ENCODE data around the gene FAM193A. TPM values are rescaled to one million over a fixed set of nuclear protein-coding genes. Genes with fewer than 3 reads are reported as not detected.

The FAM193A gene
- total RNA-seq, 4 donors from 2014 or later = 9.8 to 18.7 (median 16.4) TPM

GRCh38 chr4:2515830-2516550 lies 20.5 kb upstream of the FAM193A start:
- TF ChIP-seq CTCF (IDR thresholded peaks at IDR 0.05) = no peak
- TF ChIP-seq POLR2A (IDR thresholded peaks at IDR 0.05) = no peak
- no peaks in the 10 kb centered on the region for H3K9me3 ChIP-seq
- intact Hi-C loops (cut with DNase I) = no loop called here
- WGBS, 2 donors = 67 to 81% methylated on average over 3 of the region's 4 CpGs
- no peak overlapping the region for H3K4me3 ChIP-seq
- H3K27ac ChIP-seq = peak overlapping the region in 1 of 4 donors; percentile 21
- DNase-seq = no peak
- peaks cover 0 to 8% (median 0%) of the 10 kb centered on the region in 3 donors for H3K4me1 ChIP-seq
- peaks cover 21 to 54% (median 28%) of the 10 kb centered on the region in 3 donors for H3K36me3 ChIP-seq
- H3K27me3 ChIP-seq = no peaks in the 10 kb centered on the region

GRCh38 chr4:2516635-2517034 lies 19.8 kb upstream of the FAM193A start:
- H3K4me3 ChIP-seq = no peak overlapping the region
- TF ChIP-seq POLR2A (IDR thresholded peaks at IDR 0.05) = no peak
- no peak for TF ChIP-seq CTCF (IDR thresholded peaks at IDR 0.05)
- no peak for DNase-seq
- intact Hi-C loops (cut with DNase I) = no loop called here
- 80 to 89% methylated on average over 2 of the region's 2 CpGs for WGBS, 2 donors
- H3K9me3 ChIP-seq = no peaks in the 10 kb centered on the region
- H3K27me3 ChIP-seq = no peaks in the 10 kb centered on the region
- peaks cover 21 to 50% (median 27%) of the 10 kb centered on the region in 3 donors for H3K36me3 ChIP-seq
- peaks cover 0 to 8% (median 0%) of the 10 kb centered on the region in 3 donors for H3K4me1 ChIP-seq
- no peak overlapping the region for H3K27ac ChIP-seq

- no peaks in the 10 kb centered on the region for H3K27me3 ChIP-seq
- H3K9me3 ChIP-seq = no peaks in the 10 kb centered on the region
- H3K4me1 ChIP-seq = no peaks in the 10 kb centered on the region
- H3K4me3 ChIP-seq = no peak overlapping the region
- intact Hi-C loops (cut with DNase I) = no loop called here
- 92% methylated on average over 8 to 9 of the region's 9 CpGs for WGBS, 2 donors
- no peak for DNase-seq
- TF ChIP-seq POLR2A (IDR thresholded peaks at IDR 0.05) (no peak), CTCF (IDR thresholded peaks at IDR 0.05) (no peak)
- no peaks in the 10 kb centered on the region for H3K36me3 ChIP-seq
- H3K27ac ChIP-seq = no peak overlapping the region
These were observed 9.9 kb upstream of the FAM193A start for GRCh38 chr4:2526559-2526958.

GRCh38 chr4:2534904-2535375 lies 1.5 kb upstream of the FAM193A start:
- intact Hi-C loops (cut with DNase I) = no loop called here
- Histone ChIP-seq H3K27me3 (no peaks in the 10 kb centered on the region), H3K9me3 (no peaks in the 10 kb centered on the region), H3K4me1 (peaks cover 15 to 36% (median 22%) of the 10 kb centered on the region in 3 donors), H3K36me3 (peaks cover 0 to 6% (median 0%) of the 10 kb centered on the region in 3 donors), H3K27ac (peak overlapping the region; percentile 91 to 99 (median 96)), H3K4me3 (peak overlapping the region; percentile 76 to 99 (median 94))
- 57 to 82% methylated on average over 4 to 5 of the region's 5 CpGs for WGBS, 2 donors
- TF ChIP-seq CTCF (IDR thresholded peaks at IDR 0.05) (no peak), POLR2A (IDR thresholded peaks at IDR 0.05) (no peak)
- DNase-seq = no peak

- H3K27me3 ChIP-seq = no peaks in the 10 kb centered on the region
- H3K4me1 ChIP-seq = peaks cover 15 to 38% (median 22%) of the 10 kb centered on the region in 3 donors
- WGBS, 2 donors = 0 to 10% methylated on average over 5 of the region's 77 CpGs
- peak in 2 of 6 experiments; percentile 11 to 20 for TF ChIP-seq CTCF (IDR thresholded peaks at IDR 0.05)
- no peak for TF ChIP-seq POLR2A (IDR thresholded peaks at IDR 0.05)
- H3K36me3 ChIP-seq = peaks cover 0 to 7% (median 0%) of the 10 kb centered on the region in 3 donors
- no peak for DNase-seq
- intact Hi-C loops (cut with DNase I) = no loop called here
- H3K9me3 ChIP-seq = no peaks in the 10 kb centered on the region
- H3K27ac ChIP-seq = peak overlapping the region; percentile 91 to 99 (median 96)
- H3K4me3 ChIP-seq = peak overlapping the region; percentile 76 to 99 (median 94)
These were observed 863 bp upstream of the FAM193A start for GRCh38 chr4:2535376-2536192.
